GM21515 (cell line): Measurements from ENCODE around the gene CHCHD2.
A peak's percentile ranks its signal among the peaks of the same experiment; 100 is the strongest.
"Not testable (repeated sequence)": the region's sequence is repeated elsewhere in the genome, so short reads cannot be mapped to it uniquely, and the experiment has no call there.

ENCODE experiments used
- ATAC-seq: cut with Tn5 transposase; IDR thresholded peaks from one replicate; pipeline ENCODE4 v1.9.1; 2021; ENCODE audit not compliant: unreplicated experiment

CHCHD2 gene, protein sequence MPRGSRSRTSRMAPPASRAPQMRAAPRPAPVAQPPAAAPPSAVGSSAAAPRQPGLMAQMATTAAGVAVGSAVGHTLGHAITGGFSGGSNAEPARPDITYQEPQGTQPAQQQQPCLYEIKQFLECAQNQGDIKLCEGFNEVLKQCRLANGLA

DNA sequence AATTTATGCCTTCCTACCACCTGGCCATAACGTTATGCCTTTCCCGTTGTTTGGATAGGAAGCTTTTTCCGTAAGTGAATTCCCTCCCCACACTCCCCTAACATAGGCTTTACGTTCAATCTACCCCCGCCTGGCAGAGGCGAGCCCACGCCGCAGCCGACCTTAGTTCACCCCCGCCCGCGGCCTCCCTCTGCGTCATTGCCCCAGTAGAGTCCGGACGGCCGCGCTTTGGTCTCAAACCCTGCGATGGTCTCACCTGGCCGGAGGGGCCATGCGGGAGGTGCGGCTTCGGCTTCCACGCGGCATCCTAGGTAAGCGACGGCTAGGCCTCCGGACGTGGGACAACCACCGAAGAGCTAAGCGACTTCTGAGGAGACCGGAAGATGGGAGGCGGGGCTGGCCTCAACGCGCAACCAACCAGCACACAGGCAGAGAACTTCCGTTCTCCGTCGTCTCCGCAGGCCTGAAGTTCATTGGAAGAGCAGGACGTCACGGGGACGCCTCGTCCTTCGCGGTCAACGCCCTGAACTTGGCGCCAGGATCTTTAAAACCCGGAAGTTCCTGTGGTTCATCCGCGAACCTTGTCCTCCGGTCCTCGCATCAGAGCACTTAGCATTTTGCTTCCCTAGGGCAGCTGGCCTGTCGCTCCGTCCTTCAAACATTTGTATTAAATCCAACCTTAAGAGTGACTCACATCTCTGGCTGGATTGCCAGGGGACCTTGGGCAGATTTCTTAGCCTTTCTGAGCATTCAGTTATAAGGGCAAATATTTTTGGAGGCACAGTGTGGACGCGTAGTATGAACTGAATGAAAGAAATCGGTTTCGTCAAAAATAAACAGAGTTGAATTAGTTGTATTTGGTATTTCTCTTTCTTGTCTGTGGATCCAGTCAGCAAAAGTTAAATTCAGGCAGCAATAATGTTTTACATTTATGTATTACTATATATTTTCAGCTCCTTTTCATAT lies at the start of gene CHCHD2:
Gene CHCHD2 (minus strand): TSS at position 369 of the 966 bp plus-strand sequence. CDS start 63 bp downstream, at position 306.
- peak; percentile 99 for ATAC-seq

DNA sequence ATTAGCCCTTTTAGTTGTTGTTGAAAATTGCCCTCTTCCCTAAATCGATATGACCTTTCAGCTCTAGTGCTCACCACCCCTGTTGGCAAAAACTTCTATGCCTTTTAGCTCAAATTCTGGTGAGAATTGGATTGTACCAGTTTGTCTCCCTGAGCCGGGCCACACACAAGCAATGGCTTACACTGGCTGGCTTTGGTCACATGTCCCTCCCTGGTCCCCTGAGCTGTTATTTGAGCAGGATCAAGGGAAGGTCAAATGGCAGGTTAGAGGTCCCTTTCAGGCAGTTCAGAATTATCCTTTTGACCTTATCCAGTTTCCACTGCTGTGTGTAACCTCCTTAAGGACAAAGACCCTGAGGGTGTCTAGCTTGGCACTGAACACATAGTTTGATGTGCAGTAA lies 24.8 kb upstream of the CHCHD2 start:
- ATAC-seq: not testable (repeated sequence)

DNA sequence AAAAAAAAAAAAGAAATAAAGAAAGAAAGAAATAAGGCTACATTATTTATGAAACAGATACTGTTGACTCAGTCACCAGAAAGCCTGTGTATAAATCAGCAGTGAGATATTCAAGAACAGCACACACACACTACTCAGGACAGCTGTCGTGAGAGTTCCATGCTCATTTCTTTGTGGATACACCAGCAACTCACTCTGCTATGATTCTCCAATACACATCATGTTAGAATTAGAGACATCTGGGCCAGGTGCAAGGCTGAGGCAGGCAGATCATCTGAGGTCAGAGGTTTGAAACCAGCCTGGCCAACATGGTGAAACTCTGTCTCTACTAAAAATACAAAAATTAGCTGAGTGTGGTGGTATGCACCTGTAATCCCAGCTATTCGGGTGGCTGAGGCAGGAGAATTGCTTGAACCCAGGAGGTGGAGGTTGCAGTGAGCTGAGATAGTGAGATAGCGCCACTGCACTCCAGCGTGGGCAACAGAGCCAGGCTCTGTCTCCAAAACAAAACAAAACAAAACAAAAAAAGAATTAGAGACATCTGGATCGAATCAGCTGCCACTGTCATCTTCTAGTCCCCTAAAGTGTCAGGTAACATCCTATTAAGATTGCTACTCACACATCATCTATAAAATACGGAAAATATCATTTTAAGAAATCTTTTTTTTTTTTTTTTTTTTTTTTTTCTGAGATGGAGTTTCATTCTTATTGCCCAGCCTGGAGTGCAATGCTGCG lies 21.1 kb upstream of the CHCHD2 start:
- ATAC-seq: no peak

DNA sequence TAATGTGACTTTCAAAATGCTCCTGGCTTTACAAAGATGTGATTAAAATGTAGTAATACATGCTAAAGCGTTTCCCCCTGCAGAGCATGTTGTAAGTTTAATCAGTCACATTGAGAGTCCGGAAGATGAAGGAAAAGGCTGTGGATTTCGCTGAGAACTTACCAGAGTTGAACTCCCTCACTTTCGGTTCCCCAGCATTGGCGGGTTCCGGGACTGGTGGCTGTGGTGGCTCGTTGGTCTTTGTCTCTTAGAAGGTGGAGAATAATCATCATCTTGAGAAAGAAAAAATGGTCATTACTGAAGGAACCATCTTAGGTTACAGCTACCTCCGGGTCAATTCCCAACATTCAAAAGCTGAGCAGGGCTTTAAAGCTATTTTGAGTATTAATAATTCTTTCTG lies 19.6 kb upstream of the CHCHD2 start:
- no peak for ATAC-seq

DNA sequence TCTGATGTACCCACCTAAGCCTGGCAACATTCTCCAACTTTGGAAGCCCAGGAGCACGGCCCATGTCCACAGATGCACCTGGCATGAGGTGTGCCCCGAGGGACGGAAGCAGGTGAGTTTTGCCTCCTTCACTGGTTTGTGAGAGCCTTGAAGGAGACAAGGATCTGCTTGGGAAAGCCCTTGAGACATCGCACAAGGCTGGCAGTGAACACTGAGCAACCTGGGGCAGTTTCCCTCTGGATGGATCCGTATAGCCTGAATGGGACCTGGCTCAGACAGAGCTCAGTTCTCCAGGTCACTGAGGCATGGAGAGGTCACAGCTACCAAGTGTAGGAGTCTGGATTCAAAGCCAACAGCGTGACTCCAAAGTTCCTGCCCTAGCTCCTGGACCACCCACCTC lies 18.7 kb upstream of the CHCHD2 start:
- no peak for ATAC-seq

DNA sequence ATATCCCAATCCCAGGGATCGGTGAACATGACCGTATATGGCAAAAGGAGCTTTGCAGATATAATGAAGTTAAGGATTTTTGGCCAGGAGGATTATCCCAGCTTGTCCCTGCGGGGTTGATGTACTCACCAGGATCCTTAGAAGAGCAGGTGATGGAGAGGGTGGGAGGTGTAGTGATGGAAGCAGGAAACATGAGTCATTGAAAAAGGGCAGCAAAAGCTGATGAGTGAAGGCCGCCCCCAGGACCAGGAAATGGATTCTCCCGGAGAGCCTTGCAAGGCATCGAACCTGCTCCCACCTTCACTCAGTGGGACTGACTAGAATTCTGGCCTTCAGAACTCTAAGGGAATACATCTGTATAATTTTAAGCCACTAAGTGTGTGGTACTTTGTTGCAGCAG lies 15.2 kb upstream of the CHCHD2 start:
- no peak for ATAC-seq

DNA sequence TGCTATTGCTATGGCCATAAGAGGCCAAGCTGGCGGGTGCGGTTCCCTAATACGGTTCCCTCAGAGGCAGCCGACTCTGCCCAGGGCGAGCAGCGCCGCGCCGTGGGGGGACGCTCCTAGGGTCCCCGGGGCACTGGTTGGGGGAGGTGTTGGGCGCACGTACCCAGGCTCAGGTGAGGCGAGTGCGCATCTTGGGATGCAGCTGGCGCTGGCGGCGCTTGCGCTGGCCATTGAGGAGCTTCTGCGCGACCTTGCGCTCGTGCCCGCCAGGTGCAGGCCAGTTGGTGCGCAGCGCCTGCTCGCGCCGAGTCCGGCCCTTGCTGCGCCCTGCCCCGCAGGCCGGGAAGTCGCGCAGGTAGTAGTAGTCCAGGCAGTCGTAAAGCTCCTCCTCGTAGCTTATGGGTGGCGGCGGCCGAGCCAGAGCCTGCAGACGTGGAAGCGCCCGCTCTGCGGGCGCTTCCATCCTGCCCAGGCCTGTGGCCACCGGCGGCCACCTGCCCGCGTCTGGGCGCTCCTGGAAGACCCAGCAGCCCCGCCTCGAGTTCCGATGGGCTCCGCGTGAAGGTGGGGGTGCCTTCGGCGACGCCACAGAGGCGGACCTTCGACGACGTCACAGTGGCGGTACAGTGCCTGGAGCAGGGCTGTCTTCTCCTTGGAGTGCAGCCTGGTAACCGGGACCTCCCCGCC lies 9.7 kb upstream of the CHCHD2 start, which contains the start of gene NUPR2:
Gene NUPR2 (minus strand): TSS at position 566 of the 687 bp plus-strand sequence. CDS start 103 bp downstream, at position 463.
- ATAC-seq: no peak

DNA sequence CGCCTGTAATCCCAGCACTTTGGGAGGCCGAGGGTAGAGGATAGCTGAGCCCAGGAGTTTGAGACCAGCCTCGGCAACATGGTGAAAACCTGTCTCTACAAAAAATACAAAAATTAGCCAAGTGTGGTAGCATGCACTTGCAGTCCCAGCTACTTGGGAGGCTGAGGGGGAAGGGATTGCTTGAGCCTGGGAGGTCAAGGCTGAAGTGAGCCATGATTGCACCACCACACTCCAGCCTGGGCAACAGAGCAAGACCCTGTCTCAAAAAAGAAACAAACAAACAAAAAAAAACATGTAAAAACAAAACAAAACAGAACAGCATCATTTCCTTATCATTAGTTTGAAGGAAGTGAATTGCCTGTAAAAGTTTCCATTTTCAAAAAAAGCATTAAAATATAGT lies 6.0 kb upstream of the CHCHD2 start:
- not testable (repeated sequence) for ATAC-seq

DNA sequence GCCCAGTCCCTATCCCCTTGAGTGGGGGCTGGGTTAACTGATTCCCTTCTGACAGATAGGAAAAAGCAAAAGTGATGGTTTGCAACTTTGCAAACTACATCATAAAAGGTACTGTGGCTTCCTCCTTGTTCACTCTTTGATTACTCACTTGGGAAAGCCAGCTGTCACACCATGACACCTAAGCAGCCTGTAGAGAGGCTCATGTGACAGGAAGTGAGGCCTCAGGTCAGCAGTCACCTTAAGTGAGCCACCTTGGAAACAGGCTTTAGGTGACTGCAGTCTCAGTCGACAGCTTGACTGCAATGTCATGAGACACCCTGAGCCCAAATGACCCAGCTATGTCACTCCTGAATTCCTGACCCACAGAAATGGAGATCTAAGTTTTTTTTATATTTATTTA lies 4.3 kb upstream of the CHCHD2 start:
- no peak for ATAC-seq

DNA sequence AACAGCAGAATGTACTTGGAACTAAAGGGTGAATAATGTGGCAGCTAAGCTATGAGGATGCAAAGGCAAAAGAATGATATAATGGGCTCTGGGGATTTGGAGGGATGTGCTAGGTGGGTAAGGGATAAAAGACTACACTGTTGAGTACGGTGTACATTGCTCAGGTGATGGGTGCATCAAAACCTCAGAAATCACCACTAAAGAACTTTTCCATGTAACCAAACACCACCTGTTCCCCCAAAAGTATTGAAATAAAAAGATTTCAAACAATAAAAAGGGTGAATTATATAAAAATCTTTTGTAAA lies 1.6 kb upstream of the CHCHD2 start:
- no peak for ATAC-seq

DNA sequence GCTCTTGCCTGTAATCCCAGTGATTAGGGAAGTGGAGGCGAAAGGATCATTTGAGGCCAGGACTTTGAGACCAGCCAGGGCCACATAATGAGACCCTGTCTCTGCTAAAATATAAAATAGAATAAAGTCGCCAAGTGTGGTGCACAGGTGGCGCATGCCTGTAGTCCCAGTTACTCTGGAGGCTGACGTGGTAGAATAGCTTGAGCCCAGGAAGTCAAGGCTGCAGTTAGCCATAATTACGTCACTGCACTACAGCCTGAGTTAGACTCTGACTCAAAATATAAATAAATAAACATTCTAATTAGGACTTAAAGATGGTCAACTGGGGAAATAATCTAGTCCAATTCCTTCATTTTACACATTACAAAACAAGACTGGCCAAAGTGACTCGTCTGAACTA lies 768 bp downstream of the CHCHD2 start:
- no peak for ATAC-seq

DNA sequence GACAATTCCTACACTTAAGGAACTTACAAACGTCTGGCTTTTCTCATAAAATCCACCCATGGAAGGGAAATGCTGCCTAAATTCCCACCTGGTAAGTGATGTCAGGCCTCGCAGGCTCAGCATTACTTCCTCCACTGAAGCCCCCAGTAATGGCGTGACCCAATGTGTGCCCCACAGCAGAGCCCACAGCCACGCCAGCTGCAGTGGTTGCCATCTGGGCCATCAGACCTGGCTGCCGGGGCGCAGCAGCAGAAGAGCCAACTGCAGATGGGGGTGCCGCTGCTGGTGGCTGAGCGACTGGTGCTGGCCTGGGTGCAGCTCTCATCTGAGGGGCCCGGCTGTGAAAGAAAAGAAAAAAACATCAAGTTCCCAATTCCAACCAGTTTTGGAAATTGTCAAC lies 2.1 kb downstream of the CHCHD2 start:
- not testable (repeated sequence) for ATAC-seq

DNA sequence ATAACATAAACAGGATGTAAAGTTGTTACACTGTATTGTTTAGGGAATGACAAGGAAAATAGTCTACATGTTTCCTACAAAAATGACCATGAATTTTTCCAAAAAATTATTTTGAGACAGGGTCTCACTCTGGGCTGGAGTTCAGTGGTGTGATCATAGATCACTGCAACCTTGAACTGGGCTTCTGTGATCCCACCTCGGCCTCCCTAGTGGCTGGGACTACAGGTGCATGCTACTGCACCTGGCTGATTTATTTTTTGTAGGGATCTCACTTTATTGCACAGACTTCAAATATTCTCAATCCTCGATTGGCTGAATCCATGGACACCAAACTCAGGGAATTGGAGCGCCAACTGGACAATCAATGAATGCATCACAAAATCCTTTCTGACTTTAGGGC lies 6.6 kb downstream of the CHCHD2 start:
- no peak for ATAC-seq

DNA sequence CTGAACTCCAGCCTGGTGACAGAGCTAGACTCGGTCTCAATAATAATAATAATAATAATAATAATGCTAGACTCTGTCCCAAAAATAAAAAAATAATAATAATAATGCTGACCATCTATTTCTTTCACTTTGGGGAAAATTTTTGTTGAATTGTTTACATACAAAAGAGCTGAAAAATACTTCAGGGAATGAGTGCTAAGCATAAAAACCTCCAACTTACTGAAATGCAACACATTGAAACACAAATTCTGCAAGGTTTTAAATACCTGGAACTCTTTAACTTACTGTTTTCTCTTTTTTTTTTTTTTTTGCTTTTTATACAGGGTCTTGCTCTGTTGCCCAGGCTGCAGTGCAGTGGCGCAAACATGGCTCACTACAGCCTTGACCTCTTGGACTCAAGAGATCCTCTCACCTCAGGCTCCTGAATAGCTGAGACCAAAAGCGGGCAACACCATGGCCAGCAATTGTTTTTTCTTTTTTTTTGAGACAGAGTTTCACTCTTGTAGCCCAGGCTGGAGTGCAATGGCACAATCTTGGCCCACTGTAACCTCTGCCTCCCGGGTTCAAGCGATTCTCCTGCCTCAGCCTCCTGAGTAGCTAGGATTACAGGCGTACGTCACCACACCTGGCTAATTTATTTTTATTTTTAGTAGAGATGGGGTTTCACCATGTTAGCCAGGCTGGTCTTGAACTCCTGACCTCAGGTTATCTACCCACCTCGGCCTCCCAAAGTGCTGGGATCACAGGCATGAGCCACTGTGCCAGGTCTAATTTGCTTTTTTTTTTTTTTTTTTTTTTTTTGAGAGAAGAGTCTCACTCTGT lies 7.9 kb downstream of the CHCHD2 start:
- not testable (repeated sequence) for ATAC-seq

DNA sequence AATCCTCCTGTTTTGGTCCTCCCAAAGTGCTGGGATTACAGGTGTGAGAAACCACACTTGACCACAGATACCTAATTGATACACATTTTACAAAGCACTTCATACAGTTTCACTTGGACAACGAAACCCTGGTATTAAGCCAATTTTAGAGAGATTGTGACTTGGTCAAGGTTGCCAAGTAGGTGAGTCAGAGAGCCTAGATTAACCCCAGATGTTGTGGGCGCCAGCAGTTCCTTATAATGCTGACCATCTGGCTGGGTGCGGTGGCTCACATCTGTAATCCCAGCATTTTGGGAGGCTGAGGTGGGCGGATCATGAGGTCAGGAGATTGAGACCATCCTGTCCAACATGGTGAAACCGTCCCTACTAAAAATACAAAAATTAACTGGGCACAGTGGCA lies 8.6 kb downstream of the CHCHD2 start:
- no peak for ATAC-seq

DNA sequence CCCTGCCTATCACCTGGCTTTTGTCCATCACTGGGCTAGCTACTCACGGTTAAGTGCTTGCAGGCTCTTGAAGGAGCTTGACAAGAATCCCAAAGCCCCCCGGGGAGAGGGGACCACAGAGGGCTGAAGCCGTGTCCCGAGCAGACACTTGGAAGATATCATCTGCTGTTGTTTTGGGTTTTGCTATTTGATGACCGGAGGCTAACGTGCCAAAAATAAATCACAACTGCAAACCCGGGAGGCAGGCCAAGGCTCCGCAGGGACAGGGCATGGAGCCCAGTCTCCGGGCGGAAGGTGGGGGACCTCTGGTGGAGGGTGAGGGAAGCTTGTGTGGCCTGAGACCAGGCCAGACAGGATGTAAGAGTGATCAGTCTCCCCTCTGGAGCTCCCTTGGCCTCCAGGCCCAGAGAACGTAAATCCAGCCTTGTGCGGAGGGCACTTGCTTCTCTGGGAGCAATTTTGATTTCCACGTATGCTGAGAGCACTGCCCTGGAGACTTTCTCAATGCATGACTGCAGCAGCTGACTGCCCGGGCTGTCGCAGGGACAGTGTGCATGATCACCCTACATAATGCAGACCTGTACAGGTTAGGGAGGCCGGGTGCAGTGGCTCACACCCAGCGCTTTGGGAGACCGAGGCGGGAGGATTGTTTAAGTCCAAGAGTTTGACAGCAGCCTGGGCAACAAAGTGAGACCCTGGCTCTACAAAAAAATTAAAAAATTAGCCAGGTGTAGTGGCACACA lies 13.3 kb downstream of the CHCHD2 start, which contains the start of gene PHKG1:
Gene PHKG1 (minus strand): TSS at position 164 of the 743 bp plus-strand sequence. CDS start 4,011 bp downstream, outside the sequence.
- no peak for ATAC-seq

DNA sequence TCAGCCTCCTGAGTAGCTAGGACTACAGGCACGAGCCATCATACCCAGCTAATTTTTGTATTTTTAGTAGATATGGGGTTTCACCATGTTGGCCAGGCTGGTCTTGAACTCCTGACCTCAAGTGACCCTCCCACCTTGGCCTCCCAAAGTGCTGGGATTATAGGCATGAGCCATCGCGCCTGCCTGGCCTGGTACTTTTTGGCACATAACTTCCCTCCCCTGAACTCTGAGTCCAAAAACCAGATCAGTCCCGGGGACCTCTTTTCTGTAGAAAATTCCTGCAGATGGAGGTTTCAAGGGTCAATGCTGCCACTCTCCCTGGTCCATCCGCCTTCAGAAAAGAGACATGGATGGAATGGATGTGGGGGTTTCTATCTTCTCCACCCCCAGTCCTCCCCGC lies 13.9 kb downstream of the CHCHD2 start:
- not testable (repeated sequence) for ATAC-seq

DNA sequence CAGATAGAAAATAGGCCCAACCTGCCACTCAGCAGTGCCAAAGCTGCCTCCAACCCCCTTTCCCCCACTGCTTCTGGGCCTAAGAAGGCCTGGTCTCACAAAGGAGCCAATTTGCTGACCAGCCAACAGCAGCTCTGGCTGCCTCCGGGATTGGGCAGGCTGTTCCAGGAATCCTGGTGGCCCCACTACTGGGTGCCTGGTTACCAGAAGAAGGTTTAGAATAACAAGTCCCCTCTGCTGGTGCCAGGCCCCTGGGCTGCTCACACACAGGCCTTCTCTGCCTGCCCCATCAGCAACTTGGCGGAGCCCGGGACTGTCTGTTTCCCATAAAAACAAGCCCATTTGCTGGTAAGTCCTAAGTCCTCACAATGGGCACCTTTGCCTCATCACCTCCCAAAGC lies 14.7 kb downstream of the CHCHD2 start:
- no peak for ATAC-seq

DNA sequence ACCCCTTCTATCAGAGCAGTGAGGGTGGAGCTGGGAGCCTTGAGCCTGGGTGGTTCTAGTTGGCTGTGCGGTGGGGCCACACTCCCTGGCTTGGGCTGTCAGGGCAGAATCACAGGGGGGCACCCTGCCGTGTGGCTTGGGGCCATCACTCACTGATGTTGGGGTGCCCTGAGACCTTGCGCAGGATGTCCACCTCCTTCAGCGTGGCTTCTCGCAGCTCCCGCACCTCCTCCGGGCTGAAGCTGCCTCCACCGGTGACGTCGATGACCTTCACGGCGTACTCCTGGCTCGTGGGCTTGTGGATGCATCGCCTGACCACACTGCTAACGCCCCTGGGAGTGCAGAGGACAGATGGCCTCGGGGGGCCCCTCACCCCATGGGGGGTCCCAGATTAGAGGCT lies 18.8 kb downstream of the CHCHD2 start:
- ATAC-seq: no peak
